ENCODE measurements around the gene TPM2. TPM values are rescaled to one million over a fixed set of nuclear protein-coding genes. Genes with fewer than 3 reads are reported as not detected.

The TPM2 gene
- total RNA-seq, 4 donors from 2014 or later: 86.2 to 269 (median 115) TPM

DNA sequence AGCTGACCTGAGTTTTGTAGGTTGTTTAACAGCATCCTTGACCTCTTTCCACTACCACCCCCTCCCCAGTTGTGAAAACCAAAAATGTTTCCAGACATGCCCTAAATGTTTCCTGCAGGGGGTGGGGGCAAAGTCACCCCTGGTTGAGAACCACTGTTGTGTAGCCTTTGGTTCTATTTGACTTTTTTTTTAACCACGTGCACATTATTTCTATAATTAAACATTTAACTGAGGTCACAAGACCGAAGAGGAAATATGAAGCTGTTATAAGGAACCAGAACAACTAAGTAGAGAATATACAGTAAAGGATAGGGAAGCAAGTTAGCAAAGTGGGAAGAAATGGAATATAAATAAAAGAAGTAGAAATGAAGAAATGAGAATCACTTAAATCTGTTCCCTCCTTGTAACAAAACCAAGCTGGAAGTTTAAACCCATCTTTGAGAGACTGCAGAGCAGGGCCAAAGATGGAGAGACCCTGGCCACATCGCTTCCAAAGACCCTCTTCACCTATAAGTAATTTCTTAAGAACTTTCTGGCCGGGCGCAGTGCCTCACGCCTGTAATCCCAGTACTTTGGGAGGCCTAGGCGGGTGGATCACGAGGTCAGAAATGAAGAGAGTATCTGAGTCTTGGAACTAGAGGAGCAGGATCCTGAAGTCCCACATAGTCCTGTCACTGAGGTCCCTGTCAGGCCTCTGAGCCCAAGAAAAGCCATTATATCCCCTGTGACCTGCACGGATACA, 53.4 kb downstream of the TPM2 start:
- TF ChIP-seq, protein P1, sequence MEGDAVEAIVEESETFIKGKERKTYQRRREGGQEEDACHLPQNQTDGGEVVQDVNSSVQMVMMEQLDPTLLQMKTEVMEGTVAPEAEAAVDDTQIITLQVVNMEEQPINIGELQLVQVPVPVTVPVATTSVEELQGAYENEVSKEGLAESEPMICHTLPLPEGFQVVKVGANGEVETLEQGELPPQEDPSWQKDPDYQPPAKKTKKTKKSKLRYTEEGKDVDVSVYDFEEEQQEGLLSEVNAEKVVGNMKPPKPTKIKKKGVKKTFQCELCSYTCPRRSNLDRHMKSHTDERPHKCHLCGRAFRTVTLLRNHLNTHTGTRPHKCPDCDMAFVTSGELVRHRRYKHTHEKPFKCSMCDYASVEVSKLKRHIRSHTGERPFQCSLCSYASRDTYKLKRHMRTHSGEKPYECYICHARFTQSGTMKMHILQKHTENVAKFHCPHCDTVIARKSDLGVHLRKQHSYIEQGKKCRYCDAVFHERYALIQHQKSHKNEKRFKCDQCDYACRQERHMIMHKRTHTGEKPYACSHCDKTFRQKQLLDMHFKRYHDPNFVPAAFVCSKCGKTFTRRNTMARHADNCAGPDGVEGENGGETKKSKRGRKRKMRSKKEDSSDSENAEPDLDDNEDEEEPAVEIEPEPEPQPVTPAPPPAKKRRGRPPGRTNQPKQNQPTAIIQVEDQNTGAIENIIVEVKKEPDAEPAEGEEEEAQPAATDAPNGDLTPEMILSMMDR (IDR thresholded peaks at IDR 0.05; ENCODE audit: low read depth): no peak

DNA sequence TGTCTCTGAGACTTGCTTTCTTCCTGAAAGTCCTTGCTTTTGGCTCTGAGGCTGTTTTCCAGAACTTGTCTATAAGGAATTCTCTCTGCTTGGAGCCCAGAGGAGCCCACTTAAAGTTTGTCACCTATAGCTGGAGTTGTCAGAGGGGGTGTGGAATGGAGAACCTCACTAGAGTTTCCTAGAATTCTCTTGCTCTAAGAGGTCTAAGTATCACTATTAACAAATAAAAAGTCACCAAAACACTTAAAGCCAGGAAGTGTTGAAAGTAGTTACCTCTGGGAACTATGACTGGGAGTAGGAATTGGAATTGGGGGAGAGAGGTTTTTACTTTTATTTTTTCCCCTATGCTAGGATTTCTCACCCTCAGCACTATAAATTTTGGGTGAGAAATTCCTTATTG, 54.0 kb downstream of the TPM2 start:
- TF ChIP-seq, protein P1 (IDR thresholded peaks at IDR 0.05; ENCODE audit: low read depth): no peak

Small RNAs within 50 kb of the gene (small RNA-seq; reads per million reads assigned to genes)
- gene MIR6853: 0.36 reads per million
- not detected for gene RMRP
- gene RN7SL22P: not detected

Other genes with a start within 250 kb of the TPM2 start
- gene RUSC2, start 199.8 kb downstream of the TPM2 start, total RNA-seq: 10 to 100 TPM; 11.6 to 24.7 (median 13.3) TPM
- 100 to 1,000 TPM in 1 of 4 donors, 10 to 100 TPM in 3; 32.3 to 132 (median 41.0) TPM for gene TESK1, start 84.7 kb downstream of the TPM2 start, total RNA-seq
- gene CD72, start 71.5 kb downstream of the TPM2 start, total RNA-seq: 10 to 100 TPM in 1 of 4 donors, 1 to 10 TPM in 3; 1.1 to 37.6 (median 3.9) TPM
- gene SIT1, start 39.0 kb downstream of the TPM2 start, total RNA-seq: 1 to 10 TPM in 3 of 4 donors, under 1 TPM in 1; 0.82 to 6.6 (median 4.2) TPM
- over 10,000 TPM in 2 of 4 donors, 1,000 to 10,000 TPM in 2; 5,303 to 20,573 (median 11,936) TPM for gene RMRP, start 31.9 kb downstream of the TPM2 start, total RNA-seq
- gene CCDC107, start 31.6 kb downstream of the TPM2 start, total RNA-seq: 100 to 1,000 TPM in 2 of 4 donors, 10 to 100 TPM in 2; 60.7 to 119 (median 97.2) TPM
- 1 to 10 TPM in 1 of 4 donors, under 1 TPM in 1, not detected in 2; 0.88 to 2.2 TPM for gene ARHGEF39, start 24.7 kb downstream of the TPM2 start, total RNA-seq
- not detected for gene CA9, start 16.0 kb downstream of the TPM2 start, total RNA-seq
- 100 to 1,000 TPM; 247 to 590 (median 461) TPM for gene TLN1, start 42.3 kb upstream of the TPM2 start, total RNA-seq
- gene CREB3, start 42.7 kb upstream of the TPM2 start, total RNA-seq: 10 to 100 TPM; 33.6 to 45.4 (median 38.6) TPM
- gene GBA2, start 59.3 kb upstream of the TPM2 start, total RNA-seq: 100 to 1,000 TPM in 1 of 4 donors, 10 to 100 TPM in 3; 33.7 to 107 (median 41.6) TPM
- 10 to 100 TPM; 11.6 to 21.7 (median 13.8) TPM for gene RGP1, start 59.4 kb upstream of the TPM2 start, total RNA-seq
- not detected for gene MSMP, start 64.4 kb upstream of the TPM2 start, total RNA-seq
- 10 to 100 TPM; 15.8 to 36.1 (median 24.3) TPM for gene NPR2, start 101.7 kb upstream of the TPM2 start, total RNA-seq
- gene SPAG8, start 122.3 kb upstream of the TPM2 start, total RNA-seq: 1 to 10 TPM in 2 of 4 donors, under 1 TPM in 2; 0.33 to 1.8 (median 1.0) TPM
- gene HINT2, start 125.1 kb upstream of the TPM2 start, total RNA-seq: 10 to 100 TPM; 27.7 to 98.1 (median 40.4) TPM
- not detected for gene FAM221B, start 138.8 kb upstream of the TPM2 start, total RNA-seq
- gene TMEM8B, start 139.3 kb upstream of the TPM2 start, total RNA-seq: 10 to 100 TPM in 1 of 4 donors, 1 to 10 TPM in 3; 4.1 to 10.4 (median 5.4) TPM
- gene OR13J1, start 180.5 kb upstream of the TPM2 start, total RNA-seq: not detected
- gene HRCT1, start 216.3 kb upstream of the TPM2 start, total RNA-seq: 10 to 100 TPM in 3 of 4 donors, 1 to 10 TPM in 1; 9.5 to 24.4 (median 16.6) TPM
- gene SPAAR, start 219.6 kb upstream of the TPM2 start, total RNA-seq: 10 to 100 TPM in 2 of 4 donors, 1 to 10 TPM in 2; 7.8 to 42.4 (median 12.8) TPM

Data from subcutaneous adipose tissue (tissue), 4 donors.